GM18867 (cell line): ENCODE results near the gene YOD1.

Experiments
- ATAC-seq: cut with Tn5 transposase; IDR thresholded peaks from one replicate; pipeline ENCODE4 v1.9.1; 2021; ENCODE audit warnings: mild to moderate bottlenecking, moderate library complexity; ENCODE audit not compliant: unreplicated experiment

YOD1 gene

DNA sequence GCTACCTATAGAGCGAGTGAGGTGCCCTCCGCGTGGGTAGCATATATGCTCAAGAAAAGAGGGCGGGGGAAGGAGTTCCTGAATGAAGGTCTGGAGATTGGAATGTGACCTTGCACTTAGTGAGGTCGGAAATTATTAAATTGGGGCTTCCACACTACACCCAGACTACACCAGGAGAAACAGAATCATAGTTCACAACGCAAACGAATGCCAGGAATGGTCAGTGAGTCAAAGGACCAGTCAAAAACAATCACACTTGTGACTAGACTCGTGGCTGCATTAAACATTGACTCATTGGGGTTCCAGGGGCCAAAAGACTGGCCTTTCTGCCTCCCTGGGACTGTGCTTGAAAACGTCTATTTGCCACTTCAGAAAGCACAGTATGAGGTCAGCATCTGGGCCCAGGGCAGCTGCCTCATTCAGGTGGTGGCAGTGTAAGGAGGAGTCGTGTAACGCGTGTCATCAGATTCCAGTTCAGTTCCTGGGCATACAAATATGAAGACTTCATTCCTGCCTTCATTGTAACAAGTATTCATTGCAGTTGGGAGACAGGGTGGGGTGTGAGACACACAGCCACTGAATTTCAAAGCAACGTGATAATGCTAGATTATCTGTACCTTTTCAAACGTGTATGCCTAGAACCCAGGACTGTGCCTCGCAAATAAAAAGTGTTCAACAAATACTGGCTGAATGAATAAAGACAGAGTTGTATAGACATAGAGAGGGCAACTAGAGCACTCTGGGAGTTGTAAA lies at the start of gene YOD1:
Gene YOD1 (minus strand): TSS at position 18 of the 753 bp plus-strand sequence. CDS start 178 bp downstream, outside the sequence.
- no peak for ATAC-seq

DNA sequence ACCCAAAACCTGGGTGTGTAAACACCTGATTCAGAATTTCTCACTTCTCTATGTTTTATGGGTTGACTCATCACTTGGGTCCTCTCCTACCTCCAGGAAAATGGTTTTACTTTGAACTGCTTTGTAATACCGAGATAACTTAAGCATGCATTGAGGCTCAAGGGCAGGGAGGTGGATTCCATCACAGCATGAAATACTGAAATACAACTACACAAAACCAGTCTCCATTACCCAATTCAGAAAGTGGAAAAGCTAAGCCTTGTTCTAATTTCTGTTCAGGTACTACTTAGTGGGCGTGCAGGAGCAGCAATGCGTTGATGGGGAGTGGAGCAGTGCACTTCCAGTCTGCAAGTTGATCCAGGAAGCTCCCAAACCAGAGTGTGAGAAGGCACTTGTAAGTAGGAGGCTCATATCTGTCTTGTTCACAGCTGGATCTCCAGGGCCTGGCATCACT lies 46.9 kb upstream of the YOD1 start:
- peak; percentile 84 for ATAC-seq

DNA sequence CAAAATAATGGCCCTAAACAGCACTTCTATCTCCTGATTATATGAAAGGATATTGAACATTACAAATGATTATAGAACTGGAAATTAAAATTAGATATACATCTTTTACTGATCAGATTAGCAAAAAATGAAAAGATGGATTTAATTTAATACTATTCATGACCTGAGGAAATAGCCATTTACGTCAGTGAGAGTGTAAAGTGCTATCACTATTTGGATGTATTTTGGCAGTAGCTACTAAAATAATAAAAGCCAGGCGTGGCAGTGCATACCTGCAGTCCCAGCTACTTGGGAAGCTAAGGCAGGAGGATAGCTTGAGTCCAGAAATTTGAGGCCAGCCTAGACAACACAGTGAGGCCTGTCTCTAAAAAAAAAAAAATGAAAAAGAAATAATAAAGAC lies 42.9 kb upstream of the YOD1 start:
- ATAC-seq: no peak

DNA sequence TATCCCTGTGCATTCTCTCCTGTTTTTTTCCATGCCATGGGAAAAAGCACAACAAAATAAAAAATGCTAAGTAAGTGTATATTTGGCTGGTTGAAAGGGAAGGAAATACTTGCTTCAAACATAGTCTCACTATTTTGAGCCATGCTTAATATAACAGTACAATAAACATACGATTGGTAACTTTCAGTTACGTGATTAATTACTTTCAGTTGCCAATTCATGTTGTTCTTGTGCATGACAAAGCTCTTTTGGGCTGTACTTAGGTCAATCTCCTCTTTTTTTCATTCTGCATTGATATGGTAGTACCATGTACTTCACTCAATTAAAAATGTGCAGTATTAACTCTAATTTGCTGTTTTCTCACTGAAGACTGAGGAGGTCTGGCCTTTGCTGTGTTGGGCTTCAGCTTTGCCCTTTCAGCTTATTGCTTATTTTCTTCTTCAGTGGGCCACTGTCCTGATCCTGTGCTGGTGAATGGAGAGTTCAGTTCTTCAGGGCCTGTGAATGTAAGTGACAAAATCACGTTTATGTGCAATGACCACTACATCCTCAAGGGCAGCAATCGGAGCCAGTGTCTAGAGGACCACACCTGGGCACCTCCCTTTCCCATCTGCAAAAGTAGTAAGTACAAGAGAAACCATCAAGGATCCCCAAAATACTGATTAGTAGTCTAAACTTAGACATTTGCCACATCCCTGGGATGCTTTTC lies 40.3 kb upstream of the YOD1 start:
- peak; percentile 73 for ATAC-seq

DNA sequence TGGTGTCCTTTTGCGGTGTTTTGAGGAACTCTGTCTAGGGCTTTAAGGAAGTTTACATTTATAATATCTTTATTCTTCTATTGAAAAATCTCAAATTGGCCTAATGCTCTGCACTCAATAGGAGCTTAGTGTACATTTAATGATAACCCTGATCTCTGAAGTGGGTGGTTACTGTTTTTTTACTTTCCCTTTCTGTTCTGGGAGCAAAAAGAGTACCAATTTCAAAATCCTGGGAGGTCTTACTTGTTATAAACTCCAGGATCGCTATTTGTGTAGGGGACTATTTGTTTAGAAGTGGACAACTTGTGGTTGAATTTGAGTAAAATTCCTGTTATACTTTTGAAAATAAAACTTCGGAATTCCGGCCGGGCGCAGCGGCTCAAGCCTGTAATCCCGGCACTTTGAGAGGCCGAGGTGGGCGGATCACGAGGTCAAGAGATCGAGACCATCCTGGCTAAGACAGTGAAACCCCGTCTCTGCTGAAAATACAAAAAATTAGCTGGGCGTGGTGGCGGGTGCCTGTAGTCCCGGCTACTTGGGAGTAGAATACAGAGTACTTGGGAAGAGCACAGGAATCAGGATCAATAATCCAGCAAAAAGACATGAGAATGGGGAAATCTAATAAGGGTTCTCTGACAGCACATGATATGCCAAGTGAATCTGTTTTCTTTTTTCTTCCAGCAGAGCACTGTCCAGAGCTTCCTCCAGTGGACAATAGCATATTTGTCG lies 38.8 kb upstream of the YOD1 start:
- no peak for ATAC-seq

DNA sequence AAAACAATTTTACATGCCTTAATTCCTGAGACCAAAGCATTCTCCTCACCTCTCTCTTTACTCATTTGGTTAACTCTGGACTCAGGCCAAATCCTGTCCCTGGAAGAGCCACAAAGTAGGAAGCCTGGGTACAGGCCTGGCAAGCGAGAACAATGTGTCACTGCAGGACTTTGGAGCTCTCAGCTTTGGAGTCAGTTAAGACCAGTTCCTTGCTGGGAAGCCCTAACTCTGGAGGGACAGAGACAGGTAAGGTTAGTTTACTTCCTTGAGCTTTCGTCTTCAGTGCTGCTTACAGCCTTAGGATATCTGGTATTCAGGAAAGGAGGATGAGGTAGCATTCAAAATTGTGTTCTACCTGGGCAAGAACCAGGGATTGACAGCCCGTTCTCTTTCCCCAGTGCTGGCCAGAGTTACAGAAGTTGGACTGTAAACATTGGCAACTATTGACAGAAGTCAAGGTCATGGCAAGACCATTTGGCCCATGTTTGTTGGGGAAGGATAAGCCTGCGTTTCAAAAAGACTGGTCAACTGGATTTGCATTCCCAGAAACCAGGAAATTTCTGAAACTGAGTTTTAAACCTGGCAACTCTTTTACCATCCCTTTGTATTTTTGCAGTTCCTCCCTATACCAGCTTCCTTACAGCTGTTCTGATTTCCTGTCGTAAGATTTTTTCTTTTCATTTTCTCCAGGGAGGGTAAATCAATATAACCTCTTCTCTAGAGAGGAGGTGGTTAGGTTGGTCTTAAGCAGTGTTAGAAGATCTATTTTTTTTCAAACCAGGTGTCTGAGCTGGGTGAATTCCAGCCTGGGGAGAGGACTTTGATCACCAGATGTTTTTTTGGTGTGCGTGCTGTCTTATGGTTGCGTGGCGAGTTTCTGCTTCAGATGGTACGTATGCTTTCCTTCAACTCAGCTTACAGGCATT lies 38.0 kb upstream of the YOD1 start, which contains the start of gene C4BPB:
Gene C4BPB (plus strand): TSS at position 160 of the 926 bp plus-strand sequence. CDS start 672 bp downstream, at position 832.
- no peak for ATAC-seq

DNA sequence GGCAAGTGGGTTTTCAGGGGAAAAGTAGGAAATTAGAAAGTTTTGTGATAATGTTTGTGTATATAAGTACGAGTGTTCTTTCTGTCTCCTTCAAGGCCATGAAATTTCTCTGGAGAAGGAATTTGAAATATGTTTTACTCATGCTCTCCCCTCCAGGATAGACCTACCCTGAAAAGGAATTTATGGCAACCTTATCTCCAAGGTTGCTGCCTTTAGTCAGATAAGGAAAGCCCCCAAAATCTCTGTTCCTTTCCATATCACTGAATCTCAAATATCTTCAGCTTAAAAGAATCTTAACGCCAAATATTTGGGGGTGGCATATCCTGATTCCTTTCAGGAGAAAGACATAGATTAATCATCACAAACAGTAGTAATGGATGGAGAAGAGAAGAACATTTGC lies 37.2 kb upstream of the YOD1 start:
- ATAC-seq: no peak

DNA sequence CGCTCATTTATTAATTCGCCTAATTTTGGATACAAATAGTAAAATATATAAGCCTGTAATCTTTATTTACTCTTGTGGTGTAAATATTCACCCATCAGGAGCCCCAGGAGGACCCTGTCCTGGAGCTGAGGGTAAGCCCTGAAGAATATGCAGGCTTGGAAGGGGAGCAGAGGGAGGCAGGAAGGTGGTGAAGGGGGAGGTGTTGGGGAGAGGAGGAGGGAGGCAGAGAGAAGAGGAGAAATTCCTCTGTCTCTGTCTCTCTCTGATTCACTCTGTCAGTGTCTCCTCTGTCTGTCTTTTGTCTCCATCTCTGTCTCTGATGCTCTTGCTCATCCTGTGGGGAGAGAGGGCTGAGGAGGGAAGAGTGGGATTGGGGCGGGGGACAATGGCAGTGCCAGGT lies 34.9 kb upstream of the YOD1 start:
- ATAC-seq: no peak

DNA sequence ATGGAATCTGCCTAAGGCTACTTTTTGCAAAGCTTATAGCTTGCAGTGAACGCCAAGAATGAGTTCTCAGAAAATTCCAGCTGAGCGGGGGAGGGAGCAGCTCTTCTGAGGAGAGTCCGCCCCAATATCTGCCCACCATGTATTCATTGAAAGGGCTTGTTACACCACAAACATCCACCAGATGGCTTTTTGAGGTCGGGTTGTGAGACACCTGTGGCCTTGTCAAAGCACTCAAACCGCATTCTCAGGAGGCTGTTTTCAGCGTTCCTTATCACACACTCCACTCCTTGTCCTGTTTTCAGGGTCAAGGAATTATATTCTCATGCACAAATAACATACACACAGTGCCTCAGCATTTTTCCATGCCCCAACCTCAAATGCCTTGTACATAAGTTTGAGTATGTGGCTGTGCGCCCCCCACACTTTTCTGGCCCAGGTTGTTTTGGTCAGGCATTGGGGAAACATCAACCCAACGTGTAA lies 33.7 kb upstream of the YOD1 start:
- peak; percentile 68 for ATAC-seq

DNA sequence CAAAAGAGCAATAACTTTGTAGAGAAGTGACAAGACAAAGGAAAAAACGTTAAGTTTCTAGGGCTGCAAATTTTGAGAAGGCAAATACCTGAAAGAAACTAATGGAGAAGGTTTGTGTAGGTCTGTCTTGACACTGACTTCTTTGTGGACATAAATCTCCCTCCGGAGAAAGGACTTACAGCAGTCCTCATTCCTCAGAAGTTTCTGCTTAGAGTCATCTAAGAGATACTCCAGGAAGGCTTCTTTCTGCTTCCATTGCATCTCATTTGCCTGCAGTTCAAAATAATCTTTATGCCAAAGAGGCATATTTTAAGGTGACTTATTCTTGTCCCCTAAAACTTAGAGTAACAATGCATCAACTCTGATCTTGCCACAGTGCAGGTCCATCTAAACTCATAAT lies 33.2 kb upstream of the YOD1 start:
- no peak for ATAC-seq

DNA sequence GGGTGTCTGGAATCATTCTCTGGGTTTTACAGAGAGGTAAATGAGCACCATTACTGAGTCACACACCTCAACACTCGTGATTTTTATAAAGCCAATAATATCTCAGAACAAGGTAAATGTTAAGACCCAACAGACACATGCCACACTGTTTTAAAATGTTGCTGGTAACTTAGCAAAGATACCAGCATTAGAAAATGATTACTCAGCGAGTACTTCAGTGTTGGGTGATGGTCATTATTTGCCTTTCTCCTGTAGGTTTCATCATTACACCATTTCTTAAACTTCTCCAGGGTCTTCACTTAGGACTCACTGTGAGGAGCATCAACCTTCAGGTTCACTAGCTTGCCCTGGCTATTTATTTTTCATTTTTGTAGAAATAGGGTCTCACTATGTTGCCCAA lies 30.8 kb upstream of the YOD1 start:
- ATAC-seq: no peak

DNA sequence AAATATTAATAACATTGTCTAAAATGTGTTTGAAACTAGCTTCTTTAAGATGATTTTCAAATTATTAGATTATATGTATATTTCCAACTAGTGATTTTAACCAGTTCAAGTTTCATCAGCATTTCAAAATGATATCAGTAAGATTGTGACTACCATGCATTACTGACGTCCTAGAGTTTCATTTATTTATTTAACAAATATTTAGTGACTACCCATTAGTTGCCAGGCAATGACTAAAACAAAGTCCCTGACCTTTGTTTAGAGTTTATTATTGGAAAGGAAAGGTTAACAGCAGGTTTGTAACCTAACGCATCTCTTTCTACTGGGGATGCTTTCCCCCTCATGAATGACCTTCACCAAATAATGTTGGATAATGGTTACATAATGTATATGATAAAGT lies 30.1 kb upstream of the YOD1 start:
- no peak for ATAC-seq

DNA sequence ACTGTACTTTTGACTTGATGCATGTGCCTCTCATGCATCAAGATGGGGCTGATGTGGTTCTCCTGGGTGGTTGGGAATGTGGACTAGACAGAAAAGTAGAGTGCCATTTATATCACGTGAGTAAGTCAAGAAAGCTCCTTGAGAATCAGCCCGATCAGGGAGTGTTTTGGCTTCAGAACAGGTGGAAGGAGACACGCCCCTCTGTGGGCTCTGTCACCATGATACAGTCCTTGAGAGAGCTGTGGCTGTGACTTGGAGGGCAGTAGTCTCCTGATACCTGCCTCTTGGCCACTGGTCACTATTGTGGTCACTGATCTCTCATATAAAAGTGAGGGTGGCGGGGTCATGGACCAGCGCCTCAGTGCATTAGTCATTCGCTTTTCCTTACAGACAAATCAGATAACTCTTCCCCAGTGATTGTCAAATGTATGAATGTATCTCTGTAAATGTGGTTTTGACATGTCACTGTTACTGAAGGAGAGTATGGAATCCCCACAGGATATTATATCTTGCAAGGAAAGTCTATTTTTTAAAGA lies 28.8 kb upstream of the YOD1 start:
- ATAC-seq: no peak

DNA sequence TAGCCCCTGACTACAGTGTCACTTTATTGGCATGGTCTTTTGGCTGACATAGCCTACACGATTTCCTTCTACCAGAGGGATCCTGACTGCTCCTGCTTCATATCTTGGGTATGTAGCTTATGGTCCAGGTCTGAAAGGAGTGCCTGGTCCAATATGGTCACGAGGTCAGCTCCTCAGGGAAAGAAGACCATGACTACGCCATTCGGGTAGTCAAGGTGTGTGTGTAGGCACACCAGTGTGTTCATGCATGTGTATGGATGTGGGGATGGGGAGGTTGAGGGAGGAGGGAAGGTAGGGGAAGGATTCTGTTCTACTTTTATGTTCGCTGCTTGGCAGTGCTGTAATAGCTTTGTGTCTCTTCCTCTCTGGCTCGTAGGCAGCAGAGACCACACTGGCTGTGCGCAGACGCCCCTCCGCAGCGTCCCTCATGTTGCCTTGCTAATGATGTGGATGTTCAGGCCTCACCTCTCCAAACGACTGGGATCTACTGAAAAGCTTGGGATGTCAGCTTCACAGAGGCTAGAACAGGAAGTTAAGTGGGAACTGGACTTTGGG lies 27.6 kb upstream of the YOD1 start:
- no peak for ATAC-seq

DNA sequence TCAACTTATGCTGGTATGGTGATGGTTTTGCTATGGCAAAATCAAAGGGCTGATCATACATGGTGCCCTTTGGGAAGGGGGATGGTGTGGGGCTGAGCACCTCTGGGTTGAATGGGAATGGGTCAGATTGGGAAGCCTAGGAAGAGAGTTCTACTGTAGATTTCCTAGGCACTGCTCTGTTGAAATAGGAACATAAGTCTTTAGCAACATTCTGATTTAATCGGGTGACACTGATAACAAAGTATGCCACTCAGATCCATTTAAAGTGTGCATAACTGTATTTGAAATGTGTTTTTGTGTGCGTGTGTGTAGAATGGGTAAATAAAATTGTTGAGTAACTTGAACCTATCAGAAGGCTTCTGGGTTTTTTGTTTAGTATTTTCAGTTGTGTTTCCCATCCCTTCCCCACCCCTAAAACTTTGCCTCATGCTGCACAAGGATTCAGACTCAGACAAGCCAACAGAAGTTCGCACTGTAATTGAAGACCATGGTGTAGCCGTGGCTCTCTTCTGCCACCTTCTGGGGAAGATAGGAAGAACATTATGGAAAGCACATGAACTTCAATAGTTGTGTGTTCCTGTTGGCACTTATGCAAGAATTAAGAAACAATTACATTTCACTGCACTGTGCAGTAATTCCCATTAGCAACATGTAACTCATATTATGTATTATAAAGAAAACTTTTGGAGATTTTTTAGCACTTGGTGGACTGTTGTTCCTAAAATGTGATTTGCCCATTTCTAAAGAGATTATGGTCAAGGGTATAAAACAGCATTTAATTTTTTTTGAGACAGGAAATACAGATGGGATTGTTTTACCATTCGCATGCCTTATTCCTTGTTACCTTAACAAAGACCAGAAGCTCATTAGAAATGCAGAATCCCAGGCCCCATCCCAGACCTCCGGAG lies 26.7 kb upstream of the YOD1 start:
- peak; percentile 74 for ATAC-seq

DNA sequence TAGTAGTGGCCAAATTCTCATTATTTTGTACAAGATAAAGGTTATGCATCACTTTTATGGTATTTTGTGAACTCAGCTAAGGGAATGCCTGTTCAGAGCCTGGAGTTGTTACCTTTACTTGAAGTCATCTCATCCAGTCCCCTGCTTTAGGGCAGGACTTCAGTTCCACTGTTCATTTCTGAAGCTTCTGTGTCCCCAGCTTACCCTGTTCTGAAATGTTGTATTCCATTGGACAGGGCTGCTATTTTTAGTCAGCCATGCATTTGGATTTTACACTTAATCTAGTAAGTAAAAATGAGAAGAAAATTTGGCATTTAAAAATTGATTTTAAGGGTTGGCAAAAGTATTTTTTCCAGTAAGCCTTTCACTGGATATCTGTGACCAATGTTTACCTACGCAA lies 26.0 kb upstream of the YOD1 start:
- ATAC-seq: no peak

DNA sequence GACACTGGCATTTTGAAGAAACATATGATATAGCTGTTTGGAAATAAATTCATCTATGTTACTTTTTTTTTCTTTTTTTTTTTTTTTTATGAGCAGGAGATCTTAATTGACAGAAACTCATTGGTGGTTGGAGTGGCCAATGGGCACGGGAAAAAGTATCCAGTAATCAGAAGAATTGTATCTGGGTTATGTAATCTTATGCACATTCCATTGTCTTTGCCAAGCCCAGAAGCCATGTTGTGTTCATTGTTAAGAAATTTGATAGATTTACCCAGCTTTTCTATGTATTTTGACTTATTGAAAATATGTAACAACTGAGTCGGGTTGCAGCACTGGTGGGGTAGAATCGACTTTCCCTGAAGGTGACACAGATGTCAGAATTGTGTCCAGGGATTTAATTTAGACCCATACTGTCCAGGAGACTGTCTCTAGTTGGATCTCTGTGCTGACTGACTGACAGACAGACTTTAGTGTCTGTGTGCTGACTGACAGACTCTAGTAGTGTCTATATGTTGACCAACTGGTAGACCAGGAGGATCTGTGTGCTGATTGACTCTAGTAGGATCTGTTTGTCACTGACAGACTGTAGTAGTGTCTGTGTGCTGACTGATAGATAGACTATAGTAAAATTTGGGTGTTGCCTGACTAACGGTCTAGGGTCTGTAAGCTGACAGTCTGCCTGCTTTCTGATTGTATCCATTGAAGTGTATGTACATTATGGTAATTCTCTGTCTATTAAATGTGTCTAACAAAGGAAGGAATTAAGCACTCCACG lies 25.4 kb upstream of the YOD1 start:
- ATAC-seq: no peak
